IPS-11a (cell line): Measurements from ENCODE around the gene WDFY3.

ENCODE experiments used
- H3K4me3 ChIP-seq: one replicate; pipeline ENCODE4 v1.5.1; 2013; ENCODE audit warnings: low read depth, low read length, control low read depth

Gene WDFY3

DNA sequence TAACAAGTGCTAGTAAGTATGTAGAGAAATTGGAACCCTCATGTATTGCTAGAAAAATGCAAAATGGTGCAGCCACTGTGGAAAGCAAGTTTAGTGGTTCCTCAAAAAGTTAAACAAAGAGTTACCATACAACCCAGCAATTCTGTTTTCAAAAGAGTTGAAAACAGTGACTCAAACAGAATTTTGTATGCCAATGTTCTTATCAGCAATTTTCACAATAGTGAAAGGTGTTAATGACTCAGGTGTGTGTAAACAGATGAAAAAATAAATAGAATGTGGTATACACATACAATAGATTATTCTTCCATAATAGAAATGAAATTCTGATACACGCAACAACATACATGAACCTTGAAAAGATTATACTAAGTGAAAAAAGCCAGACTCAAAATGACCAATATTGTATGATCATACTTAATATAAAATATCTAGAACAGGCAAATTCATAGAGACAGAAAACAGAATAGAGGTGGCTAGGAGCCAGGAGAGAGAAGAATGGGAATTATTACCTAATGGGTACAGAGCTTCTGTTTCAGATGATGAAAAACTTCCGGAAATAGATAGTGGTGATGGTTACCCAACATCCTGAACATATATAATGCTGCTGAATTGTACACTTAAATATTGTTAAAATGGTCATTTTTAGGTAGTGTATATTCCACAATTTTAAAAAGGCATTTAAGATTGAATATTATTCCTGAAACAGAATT lies 51.6 kb downstream of the WDFY3 start:
- H3K4me3 ChIP-seq: no peak overlapping the region

GRCh38 chr4:84913176-84913575 lies 53.3 kb downstream of the WDFY3 start:
- no peak overlapping the region for H3K4me3 ChIP-seq

DNA sequence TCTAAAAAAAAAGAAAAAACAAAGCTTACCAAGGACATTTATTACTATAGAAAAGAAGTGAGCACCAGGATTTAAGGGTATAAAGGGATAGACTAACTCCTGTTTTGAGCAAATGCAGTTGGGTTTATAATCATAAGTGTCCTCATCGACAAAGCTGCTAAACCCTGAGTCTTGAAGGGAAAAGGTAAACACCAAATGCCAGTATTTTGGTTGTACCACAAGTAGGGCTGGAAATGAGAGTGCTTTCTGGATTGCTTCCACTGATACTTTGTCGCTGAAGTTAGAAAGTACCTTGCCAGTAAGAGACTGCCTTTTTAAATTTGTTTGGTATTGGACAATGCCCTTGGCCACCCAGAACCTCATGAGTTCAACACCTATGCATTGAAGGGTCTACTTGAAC lies 53.7 kb downstream of the WDFY3 start:
- H3K4me3 ChIP-seq: no peak overlapping the region

DNA sequence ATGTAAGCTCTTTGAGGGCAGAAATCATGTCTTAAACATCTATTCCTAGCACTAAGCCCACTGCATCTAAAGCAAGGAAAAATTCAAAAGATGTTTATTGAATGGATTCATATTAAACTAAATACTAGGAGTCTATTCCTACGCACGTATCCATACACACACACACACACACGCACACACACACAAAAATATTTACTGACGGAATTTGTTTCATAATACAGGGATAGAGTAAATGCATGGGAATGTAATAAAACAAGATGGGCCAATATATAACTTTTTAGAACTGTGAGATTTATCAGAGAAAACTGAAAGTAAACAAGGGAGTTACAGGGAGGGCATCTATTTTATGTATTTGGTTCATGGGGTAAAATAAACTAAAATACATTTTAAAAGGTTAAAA lies 57.6 kb downstream of the WDFY3 start:
- no peak overlapping the region for H3K4me3 ChIP-seq

GRCh38 chr4:84907145-84907544 lies 59.3 kb downstream of the WDFY3 start:
- H3K4me3 ChIP-seq: no peak overlapping the region

DNA sequence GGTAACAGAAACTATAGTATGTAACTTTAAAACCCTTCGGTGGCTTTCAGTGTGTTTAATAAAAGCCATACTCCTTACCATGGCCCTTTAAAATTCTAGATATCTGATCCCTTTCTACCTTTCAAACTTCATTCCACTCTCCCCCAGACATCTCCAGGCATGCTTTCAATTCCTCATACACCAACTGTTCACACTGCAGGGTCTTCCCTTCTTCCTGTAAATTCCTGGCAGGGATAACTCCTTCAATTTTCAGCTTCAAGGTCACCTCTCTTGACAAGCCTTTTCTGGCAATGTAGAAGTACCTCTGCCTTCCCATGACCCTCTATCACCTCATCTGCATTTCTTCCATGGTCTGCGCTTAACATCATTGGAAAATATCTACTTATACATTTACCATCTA lies 60.8 kb downstream of the WDFY3 start:
- no peak overlapping the region for H3K4me3 ChIP-seq

DNA sequence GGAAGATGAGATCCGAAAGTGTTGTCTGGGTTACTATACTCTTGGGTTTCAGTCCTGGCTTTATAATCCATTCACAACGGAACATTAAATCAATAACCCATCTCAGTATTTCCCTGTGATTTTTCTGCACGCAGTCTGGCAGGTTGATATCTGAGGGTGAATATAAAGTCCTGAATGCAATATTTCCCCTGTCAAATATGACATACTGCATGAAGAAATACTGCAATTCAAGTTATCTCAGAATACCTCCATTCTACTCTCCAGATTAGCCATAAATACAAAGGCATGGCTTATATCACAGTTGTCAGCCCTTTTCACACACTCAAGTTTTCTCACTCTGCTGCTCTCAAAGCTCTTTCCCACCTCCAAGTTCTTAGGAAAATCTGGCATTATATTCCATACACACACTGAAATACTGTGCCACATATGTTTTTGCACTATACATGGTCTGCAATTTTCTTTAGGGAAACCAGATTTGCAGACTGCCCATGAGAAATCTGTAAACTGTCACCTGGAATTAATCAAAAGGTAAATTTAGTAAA lies 64.7 kb downstream of the WDFY3 start:
- no peak overlapping the region for H3K4me3 ChIP-seq

DNA sequence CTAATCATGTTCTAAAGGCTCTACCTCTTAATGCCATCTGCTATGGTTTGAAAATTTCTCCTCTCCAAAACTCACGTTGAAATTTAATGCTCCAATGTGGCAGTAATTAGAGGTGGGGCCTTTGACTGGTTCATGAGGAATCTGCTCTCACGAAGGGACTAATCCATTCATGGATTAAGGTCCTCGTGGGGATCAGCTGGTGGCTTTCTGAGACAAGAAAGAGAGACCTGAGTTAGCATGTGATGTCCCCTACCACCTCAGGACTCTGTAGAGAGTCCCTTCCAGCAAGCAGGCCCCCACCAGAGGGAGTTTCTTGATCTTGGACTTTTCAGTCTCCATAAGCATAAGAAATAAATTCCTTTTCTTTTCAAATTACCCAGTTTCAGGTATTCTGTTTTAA lies 65.3 kb downstream of the WDFY3 start:
- no peak overlapping the region for H3K4me3 ChIP-seq

- H3K4me3 ChIP-seq: no peak overlapping the region
Observed at GRCh38 chr4:84899616-84900015, 66.9 kb downstream of the WDFY3 start.

GRCh38 chr4:84897516-84897915 lies 69.0 kb downstream of the WDFY3 start:
- no peak overlapping the region for H3K4me3 ChIP-seq

DNA sequence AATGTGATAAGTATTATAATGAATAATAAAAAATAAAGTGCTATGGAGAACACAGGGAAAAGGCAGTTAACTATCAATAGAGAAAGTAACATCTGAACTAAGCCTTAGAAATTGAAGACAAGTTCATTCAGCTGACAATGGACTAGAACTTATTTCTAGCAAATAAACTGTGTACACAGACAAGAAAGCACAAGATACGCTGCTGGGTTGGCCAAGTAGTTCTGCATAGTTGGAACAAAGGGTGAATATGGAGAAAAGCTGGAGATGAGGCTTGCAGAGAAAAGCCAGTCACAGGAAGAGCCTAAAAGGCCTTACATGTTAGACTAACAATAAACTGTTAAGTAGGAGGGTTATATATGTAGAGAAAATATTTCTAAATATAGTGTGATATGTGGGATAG lies 71.2 kb downstream of the WDFY3 start:
- no peak overlapping the region for H3K4me3 ChIP-seq

DNA sequence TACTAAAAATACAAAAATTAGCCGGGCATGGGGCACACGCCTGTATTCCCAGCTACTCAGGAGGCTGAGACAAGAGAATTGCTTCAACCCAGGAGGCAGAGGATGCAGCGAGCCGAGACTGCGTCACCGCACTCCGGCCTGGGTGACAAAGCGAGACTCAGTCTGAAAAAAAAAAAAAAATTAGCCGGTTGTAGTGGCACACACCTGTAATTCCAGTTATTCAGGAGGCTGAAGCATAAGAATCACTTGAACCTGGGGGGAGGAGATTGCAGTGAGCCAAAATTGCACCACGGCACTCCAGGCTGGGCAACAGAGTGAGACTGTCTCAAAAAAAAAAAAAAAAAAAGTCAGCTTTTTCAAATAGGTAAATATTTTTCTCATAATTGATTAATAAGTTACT lies 71.9 kb downstream of the WDFY3 start:
- H3K4me3 ChIP-seq: no peak overlapping the region

DNA sequence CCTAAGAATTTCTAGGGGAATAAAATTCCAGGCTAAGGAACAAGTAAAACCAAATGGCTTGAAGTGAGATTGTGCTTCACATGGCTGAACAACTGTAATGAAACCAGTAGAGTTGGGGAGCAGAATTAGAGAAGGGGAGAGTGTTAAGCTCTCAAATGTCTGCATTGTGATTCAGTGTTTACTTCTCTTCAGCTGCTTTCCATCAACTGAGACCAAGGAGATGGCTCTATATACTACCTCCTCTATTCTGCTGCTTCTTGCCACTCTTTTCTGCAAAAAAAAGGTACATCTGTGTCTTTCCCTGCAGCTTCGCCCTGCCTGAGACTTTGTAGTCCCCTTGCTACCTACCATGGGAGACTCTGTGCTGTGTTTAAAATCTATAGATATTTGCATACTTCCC lies 73.5 kb downstream of the WDFY3 start:
- H3K4me3 ChIP-seq: no peak overlapping the region

DNA sequence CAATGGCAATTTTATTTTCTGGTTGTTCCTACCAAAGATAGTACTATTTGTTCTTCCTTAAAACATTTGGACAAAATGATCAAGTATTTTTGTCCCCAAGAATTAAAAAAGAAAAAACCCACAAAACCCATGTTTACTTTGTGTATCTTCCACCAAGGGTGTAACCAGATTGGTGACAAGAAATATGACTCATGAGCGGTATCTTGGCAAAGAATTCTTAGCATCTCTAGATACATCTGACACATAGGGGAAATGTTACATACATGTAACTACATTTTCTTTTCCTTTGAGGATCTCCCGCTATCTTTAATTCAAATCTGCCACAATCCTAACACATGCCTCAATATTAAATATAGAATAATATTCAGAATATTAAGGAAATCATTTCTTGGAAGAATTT lies 78.7 kb downstream of the WDFY3 start:
- no peak overlapping the region for H3K4me3 ChIP-seq

- H3K4me3 ChIP-seq: no peak overlapping the region
Observed at GRCh38 chr4:84879651-84880200, 86.8 kb downstream of the WDFY3 start.

DNA sequence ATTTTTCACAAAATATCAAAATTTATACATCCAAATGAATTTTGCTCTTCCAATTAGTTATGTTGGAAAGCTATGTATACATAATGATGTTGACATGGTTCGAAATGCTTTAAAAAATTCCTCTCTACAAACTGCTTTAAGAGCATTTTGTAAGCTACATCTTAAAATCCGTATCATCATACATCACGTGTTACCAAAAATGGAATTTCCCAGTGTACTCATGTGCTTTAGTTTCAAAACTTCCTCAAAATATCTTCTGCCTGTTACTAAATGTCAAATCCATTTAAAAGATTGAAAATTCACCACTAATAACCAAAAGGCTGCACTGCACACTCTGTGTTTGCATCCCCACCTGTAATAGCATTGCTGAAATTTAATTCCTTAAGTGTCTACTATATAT lies 87.9 kb downstream of the WDFY3 start:
- no peak overlapping the region for H3K4me3 ChIP-seq

GRCh38 chr4:84878090-84878489 lies 88.4 kb downstream of the WDFY3 start:
- H3K4me3 ChIP-seq: no peak overlapping the region

- H3K4me3 ChIP-seq: no peak overlapping the region
Observed at GRCh38 chr4:84877051-84877833, 89.2 kb downstream of the WDFY3 start.

DNA sequence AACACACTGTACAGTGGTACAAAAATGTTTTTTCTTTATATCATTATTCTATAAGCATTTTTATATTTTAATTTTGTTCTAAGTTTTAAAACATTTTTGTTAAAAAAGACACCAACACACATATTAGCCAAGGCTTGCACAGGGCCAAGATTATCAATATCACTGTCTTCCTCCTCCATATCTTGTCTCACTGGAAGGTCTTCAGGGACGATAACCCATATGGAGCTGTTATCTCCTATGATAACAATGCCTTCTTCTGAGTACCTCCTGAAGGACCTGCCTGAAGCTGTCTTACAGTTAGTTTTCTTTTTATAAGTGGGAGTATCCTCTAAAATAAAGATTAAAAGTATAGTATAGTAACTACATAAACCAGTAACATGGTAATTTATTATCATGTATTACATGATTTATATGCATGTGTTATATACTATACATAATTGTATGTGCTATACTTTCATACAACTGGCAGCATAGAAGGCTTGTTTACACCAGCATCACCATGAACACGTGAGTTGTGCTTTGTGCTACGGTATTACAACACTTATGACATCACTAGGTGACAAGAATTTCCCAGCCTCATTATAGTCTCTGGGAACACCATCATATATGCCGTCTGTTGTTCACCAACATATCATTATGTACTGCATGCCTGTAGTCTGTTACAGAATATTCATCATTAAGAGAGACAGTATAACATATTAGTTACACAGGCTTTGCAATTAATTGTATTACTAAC lies 90.7 kb downstream of the WDFY3 start:
- no peak overlapping the region for H3K4me3 ChIP-seq

DNA sequence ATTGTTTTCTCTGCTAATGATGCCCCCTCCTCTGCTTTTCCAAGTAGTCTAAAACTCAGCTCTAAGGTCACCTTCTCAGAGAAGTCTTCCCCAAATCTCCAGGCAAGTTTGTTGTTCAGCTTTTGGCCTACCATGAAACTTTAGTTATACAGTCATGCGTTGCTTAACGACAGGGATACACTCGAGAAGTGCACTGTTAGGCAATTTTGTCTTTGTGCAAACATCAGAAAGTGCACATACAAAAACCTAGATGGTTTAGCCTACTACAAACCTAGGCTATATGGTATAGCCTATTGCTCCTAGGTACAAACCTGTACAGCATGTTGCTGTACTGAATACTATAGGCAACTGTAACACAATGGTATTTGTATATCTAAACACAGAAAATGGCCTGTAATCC lies 91.9 kb downstream of the WDFY3 start:
- H3K4me3 ChIP-seq: no peak overlapping the region

- H3K4me3 ChIP-seq: peak overlapping the region; percentile 50
Observed at GRCh38 chr4:84870398-84871163, 95.9 kb downstream of the WDFY3 start.
